Spleen (tissue), 11 donors: ENCODE measurements around the gene ZC3H14. TPM values are rescaled to one million over a fixed set of nuclear protein-coding genes. Genes with fewer than 3 reads are reported as not detected.

Source experiments
- DNase-seq: peaks from one replicate; pipeline ENCODE4 v3.0.0-alpha.2; 2020
- H3K27ac ChIP-seq, 8 donors: fragments of 200-600 bp; sonication (generic) in 7 of 8; 1 replicate in 4 of 8; 2 replicates in 4 of 8; pipeline versions ENCODE4 v1.5.0 to v1.8.0; 2016 to 2021; ENCODE audit warnings: inconsistent platforms in 4 of 8, mild to moderate bottlenecking in 4 of 8, moderate library complexity in 1 of 8
- H3K27me3 ChIP-seq, 7 donors: fragments of 200-600 bp; sonication (generic) in 6 of 7; replicated peaks in 1 of 7; 1 replicate in 4 of 7; 2 replicates in 3 of 7; pipeline versions ENCODE4 v1.5.0 to v1.8.0; 2016 to 2021; ENCODE audit warnings: inconsistent platforms in 3 of 7, mild to moderate bottlenecking in 1 of 7
- H3K36me3 ChIP-seq, 6 donors: fragments of 200-600 bp; sonication (generic) in 5 of 6; 1 replicate in 4 of 6; 2 replicates in 2 of 6; pipeline versions ENCODE4 v1.5.0 to v1.8.0; 2016 to 2021; ENCODE audit warnings: inconsistent platforms in 2 of 6
- H3K4me1 ChIP-seq, 6 donors: fragments of 200-600 bp; sonication (generic) in 5 of 6; 1 replicate in 3 of 6; 2 replicates in 3 of 6; pipeline versions ENCODE4 v1.5.0 to v1.8.0; 2016 to 2021; ENCODE audit warnings: inconsistent platforms in 3 of 6
- H3K4me3 ChIP-seq, 8 donors: fragments of 200-600 bp; sonication (generic) in 7 of 8; 1 replicate in 4 of 8; 2 replicates in 4 of 8; pipeline versions ENCODE4 v1.5.0 to v1.8.0; 2016 to 2021; ENCODE audit warnings: inconsistent platforms in 4 of 8, mild to moderate bottlenecking in 4 of 8, moderate library complexity in 2 of 8
- H3K9me3 ChIP-seq, 8 donors: fragments of 200-600 bp; sonication (generic) in 7 of 8; 1 replicate in 4 of 8; 2 replicates in 4 of 8; pipeline versions ENCODE4 v1.5.0 to v1.8.0; 2016 to 2021; ENCODE audit warnings: inconsistent platforms in 4 of 8
- CTCF ChIP-seq, 11 experiments: fragments of 200-600 bp in 7 of 11; fragments of 450-650 bp in 4 of 11; sonication (generic) in 4 of 11; IDR thresholded peaks in 8 of 11; conservative IDR thresholded peaks in 3 of 11; 1 replicate in 7 of 11; 2 replicates in 4 of 11; pipeline versions ENCODE4 v1.4.0 to v1.8.0; 2016 to 2021; ENCODE audit warnings: antibody characterized with exemption in 11 of 11, inconsistent platforms in 4 of 11, mild to moderate bottlenecking in 1 of 11
- POLR2A ChIP-seq, 3 donors: fragments of 450-650 bp; IDR thresholded peaks; one replicate each; pipeline ENCODE4 v1.5.1; 2017; ENCODE audit warnings: antibody characterized with exemption in 3 of 3, mild to moderate bottlenecking in 1 of 3
- POLR2AphosphoS5 ChIP-seq, 3 donors: sonication (generic); formaldehyde crosslinking; IDR thresholded peaks; one replicate each; pipeline ENCODE4 v1.5.1; 2017; ENCODE audit warnings: antibody characterized with exemption in 3 of 3
- WGBS, 5 donors: extraction: QIAGEN DNeasy Blood & Tissue Kit in 3 of 5; methylation state at CpG; one replicate each; pipeline versions ENCODE4 v1.1.5 to v1.1.7; 2013 to 2018; 5-methylcytosine and 5-hydroxymethylcytosine counted together
- intact Hi-C: fragments of 100-400 bp; cut with DNase I; formaldehyde crosslinking; loops from one replicate; pipeline ENCODE4 v1.15.0; 2023; ENCODE audit warnings: low total_unique reads
- polyA plus RNA-seq, 3 donors: library from polyadenylated mRNA; stranded (reverse); fragments of 200-250 nt; gene quantifications; one replicate each; pipeline ENCODE4 v1.2.1, GENCODE V29; 2013
- total RNA-seq, 7 donors: library from RNA; depleted of rRNA in 3 of 7; stranded (reverse); fragments of >200 nt in 3 of 7; fragmentation: NEBNext Ultra II Directional in 4 of 7; extraction: Animal tissue kit (Norgen Biotek cat#: 25700) in 4 of 7; gene quantifications; one replicate each; pipeline versions ENCODE4 v1.1.0 to v1.2.1, GENCODE V29; 2016 to 2021
- donor health status: healthy with polysubstance abuse.
- donor health status: DM: no; HTN: no; CAD: no; lungs with moderate emphysema.
- donor health status: DM: no; HTN: no; CAD: no.
- donor health status: Bipolar disorder and iron deficiency.
- donor health status: healthy.
- donor health status: DM: no; HTN: no; CAD: no.
- donor health status: DM: yes; HTN: yes; CAD: no.

The ZC3H14 gene
- total and polyA plus RNA-seq, 10 donors: 12.6 to 78.5 (median 41.4) TPM

- peak in 3 of 11 experiments; percentile 11 to 21 (median 20) for TF ChIP-seq CTCF (IDR thresholded peaks at IDR 0.05 in 8 of 11, conservative IDR thresholded peaks at IDR 0.05 in 3 of 11)
- no peak for TF ChIP-seq POLR2A (IDR thresholded peaks at IDR 0.05)
- no peak for DNase-seq
- intact Hi-C loops: no loop called here
Measured at GRCh38 chr14:88559852-88560251, 3.0 kb upstream of the ZC3H14 start.

GRCh38 chr14:88562532-88562830 lies 356 bp upstream of the ZC3H14 start:
- intact Hi-C loops: no loop called here
- peak overlapping the region; percentile 32 to 92 (median 89) for H3K27ac ChIP-seq
- WGBS, 5 donors: 29 to 39% (median 31%) methylated on average over 5 of the region's 5 CpGs

More at GRCh38 chr14:88559852-88560251, 3.0 kb upstream of the ZC3H14 start:
- peaks cover 10 to 54% (median 29%) of the 10 kb centered on the region in 6 donors for H3K4me1 ChIP-seq
- H3K27ac ChIP-seq: no peak overlapping the region
- 3 to 32% (median 19%) methylated on average over 1 of the region's 1 CpG for WGBS, 5 donors
- H3K4me3 ChIP-seq: no peak overlapping the region
- no peaks in the 10 kb centered on the region for H3K36me3 ChIP-seq
- H3K27me3 ChIP-seq: peaks cover 0 to 42% (median 16%) of the 10 kb centered on the region in 7 donors
- no peaks in the 10 kb centered on the region for H3K9me3 ChIP-seq

GRCh38 chr14:88563845-88564244 lies 1.0 kb downstream of the ZC3H14 start:
- H3K4me3 ChIP-seq: peak overlapping the region; percentile 63 to 96 (median 84)
- peaks cover 7 to 16% (median 14%) of the 10 kb centered on the region in 6 donors for H3K36me3 ChIP-seq
- peaks cover 0 to 8% (median 0%) of the 10 kb centered on the region in 7 donors for H3K27me3 ChIP-seq
- peak overlapping the region in 7 of 8 donors; percentile 32 to 92 (median 90) for H3K27ac ChIP-seq
- TF ChIP-seq CTCF (IDR thresholded peaks at IDR 0.05 in 8 of 11, conservative IDR thresholded peaks at IDR 0.05 in 3 of 11) (no peak), POLR2AphosphoS5 (IDR thresholded peaks at IDR 0.05) (no peak), POLR2A (IDR thresholded peaks at IDR 0.05) (no peak)
- H3K9me3 ChIP-seq: peaks cover 0 to 9% (median 0%) of the 10 kb centered on the region in 8 donors
- no peak for DNase-seq
- intact Hi-C loops: no loop called here
- H3K4me1 ChIP-seq: peaks cover 12 to 40% (median 29%) of the 10 kb centered on the region in 6 donors
- 42 to 54% (median 52%) methylated on average over 7 of the region's 7 CpGs for WGBS, 5 donors

More at GRCh38 chr14:88562532-88562830, 356 bp upstream of the ZC3H14 start:
- Histone ChIP-seq H3K9me3 (no peaks in the 10 kb centered on the region), H3K4me3 (peak overlapping the region; percentile 63 to 96 (median 84)), H3K4me1 (peaks cover 12 to 45% (median 29%) of the 10 kb centered on the region in 6 donors), H3K36me3 (peaks cover 0 to 2% (median under 1%) of the 10 kb centered on the region in 6 donors), H3K27me3 (peaks cover 0 to 17% (median 0%) of the 10 kb centered on the region in 7 donors)
- no peak for DNase-seq
- no peak for TF ChIP-seq POLR2A (IDR thresholded peaks at IDR 0.05)
- TF ChIP-seq CTCF (IDR thresholded peaks at IDR 0.05 in 8 of 11, conservative IDR thresholded peaks at IDR 0.05 in 3 of 11): no peak
- no peak for TF ChIP-seq POLR2AphosphoS5 (IDR thresholded peaks at IDR 0.05)

GRCh38 chr14:88565427-88565826 lies 2.6 kb downstream of the ZC3H14 start:
- Histone ChIP-seq H3K9me3 (peaks cover 0 to 9% (median 0%) of the 10 kb centered on the region in 8 donors), H3K4me3 (no peak overlapping the region), H3K4me1 (peaks cover 12 to 40% (median 29%) of the 10 kb centered on the region in 6 donors), H3K36me3 (peaks cover 7 to 32% (median 29%) of the 10 kb centered on the region in 6 donors), H3K27me3 (peaks cover 0 to 8% (median 0%) of the 10 kb centered on the region in 7 donors), H3K27ac (no peak overlapping the region)
- DNase-seq: no peak
- 90 to 96% (median 94%) methylated on average over 5 of the region's 5 CpGs for WGBS, 5 donors
- intact Hi-C loops: no loop called here
- TF ChIP-seq CTCF (IDR thresholded peaks at IDR 0.05 in 8 of 11, conservative IDR thresholded peaks at IDR 0.05 in 3 of 11) (no peak), POLR2A (IDR thresholded peaks at IDR 0.05) (no peak)
